Gastroesophageal sphincter (tissue), 4 donors: Measurements from ENCODE around the gene ATP8B3. TPM values are rescaled to one million over a fixed set of nuclear protein-coding genes. Genes with fewer than 3 reads are reported as not detected.

Source experiments
- ATAC-seq: fragments of 150-250 bp; one replicate; pipeline ENCODE4 v1.9.1; 2016; ENCODE audit warnings: mild to moderate bottlenecking, moderate library complexity
- H3K27ac ChIP-seq, 4 donors: fragments of 200-600 bp; sonication (generic) in 3 of 4; 1 replicate in 3 of 4; 2 replicates in 1 of 4; pipeline ENCODE4 v1.5.1; 2016 to 2019
- H3K27me3 ChIP-seq: fragments of 200-600 bp; sonication (generic); one replicate; pipeline ENCODE4 v1.5.1; 2019
- H3K36me3 ChIP-seq, 2 donors: fragments of 200-600 bp; sonication (generic); one replicate each; pipeline ENCODE4 v1.5.1; 2019; ENCODE audit warnings: control low read depth in 1 of 2
- H3K4me1 ChIP-seq, 3 donors: fragments of 200-600 bp; sonication (generic); 1 replicate in 2 of 3; 2 replicates in 1 of 3; pipeline ENCODE4 v1.5.1; 2016 to 2019; ENCODE audit warnings: control low read depth in 2 of 3
- H3K4me3 ChIP-seq, 2 donors: fragments of 200-600 bp; sonication (generic); one replicate each; pipeline ENCODE4 v1.5.1; 2019; ENCODE audit warnings: mild to moderate bottlenecking in 1 of 2, moderate library complexity in 1 of 2
- H3K9me3 ChIP-seq, 3 donors: fragments of 200-600 bp; sonication (generic); one replicate each; pipeline ENCODE4 v1.5.1; 2017 to 2019; ENCODE audit warnings: control low read depth in 2 of 3
- CTCF ChIP-seq, 4 experiments: fragments of 200-600 bp in 2 of 4; fragments of 450-650 bp in 2 of 4; sonication (generic) in 1 of 4; IDR thresholded peaks; one replicate each; pipeline ENCODE4 v1.5.1; 2017 to 2019; ENCODE audit warnings: antibody characterized with exemption in 4 of 4, mild to moderate bottlenecking in 2 of 4, moderate library complexity in 2 of 4
- EP300 ChIP-seq: sonication (generic); formaldehyde crosslinking; IDR thresholded peaks from one replicate; pipeline ENCODE4 v1.6.1; 2017; ENCODE audit warnings: antibody characterized with exemption, mild to moderate bottlenecking
- POLR2A ChIP-seq, 2 donors: fragments of 450-650 bp; IDR thresholded peaks; one replicate each; pipeline ENCODE4 v1.6.1; 2017; ENCODE audit warnings: antibody characterized with exemption in 2 of 2, mild to moderate bottlenecking in 2 of 2, moderate library complexity in 1 of 2
- POLR2AphosphoS5 ChIP-seq: sonication (generic); formaldehyde crosslinking; IDR thresholded peaks from one replicate; pipeline ENCODE4 v1.6.1; 2017; ENCODE audit warnings: antibody characterized with exemption
- WGBS, 2 donors: methylation state at CpG; one replicate each; pipeline ENCODE4 v1.1.5; 2018; ENCODE audit warnings: low coverage in 1 of 2; 5-methylcytosine and 5-hydroxymethylcytosine counted together
- total RNA-seq, 4 donors: library from RNA; depleted of rRNA; stranded (reverse); fragments of >200 nt; gene quantifications; one replicate each; pipeline ENCODE4 v1.1.0, GENCODE V29; 2016

ATP8B3 gene, protein sequence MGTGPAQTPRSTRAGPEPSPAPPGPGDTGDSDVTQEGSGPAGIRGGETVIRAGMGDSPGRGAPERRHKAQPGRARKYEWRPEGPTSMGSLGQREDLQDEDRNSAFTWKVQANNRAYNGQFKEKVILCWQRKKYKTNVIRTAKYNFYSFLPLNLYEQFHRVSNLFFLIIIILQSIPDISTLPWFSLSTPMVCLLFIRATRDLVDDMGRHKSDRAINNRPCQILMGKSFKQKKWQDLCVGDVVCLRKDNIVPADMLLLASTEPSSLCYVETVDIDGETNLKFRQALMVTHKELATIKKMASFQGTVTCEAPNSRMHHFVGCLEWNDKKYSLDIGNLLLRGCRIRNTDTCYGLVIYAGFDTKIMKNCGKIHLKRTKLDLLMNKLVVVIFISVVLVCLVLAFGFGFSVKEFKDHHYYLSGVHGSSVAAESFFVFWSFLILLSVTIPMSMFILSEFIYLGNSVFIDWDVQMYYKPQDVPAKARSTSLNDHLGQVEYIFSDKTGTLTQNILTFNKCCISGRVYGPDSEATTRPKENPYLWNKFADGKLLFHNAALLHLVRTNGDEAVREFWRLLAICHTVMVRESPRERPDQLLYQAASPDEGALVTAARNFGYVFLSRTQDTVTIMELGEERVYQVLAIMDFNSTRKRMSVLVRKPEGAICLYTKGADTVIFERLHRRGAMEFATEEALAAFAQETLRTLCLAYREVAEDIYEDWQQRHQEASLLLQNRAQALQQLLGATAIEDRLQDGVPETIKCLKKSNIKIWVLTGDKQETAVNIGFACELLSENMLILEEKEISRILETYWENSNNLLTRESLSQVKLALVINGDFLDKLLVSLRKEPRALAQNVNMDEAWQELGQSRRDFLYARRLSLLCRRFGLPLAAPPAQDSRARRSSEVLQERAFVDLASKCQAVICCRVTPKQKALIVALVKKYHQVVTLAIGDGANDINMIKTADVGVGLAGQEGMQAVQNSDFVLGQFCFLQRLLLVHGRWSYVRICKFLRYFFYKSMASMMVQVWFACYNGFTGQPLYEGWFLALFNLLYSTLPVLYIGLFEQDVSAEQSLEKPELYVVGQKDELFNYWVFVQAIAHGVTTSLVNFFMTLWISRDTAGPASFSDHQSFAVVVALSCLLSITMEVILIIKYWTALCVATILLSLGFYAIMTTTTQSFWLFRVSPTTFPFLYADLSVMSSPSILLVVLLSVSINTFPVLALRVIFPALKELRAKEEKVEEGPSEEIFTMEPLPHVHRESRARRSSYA (N-terminal part only)
- total RNA-seq = 1 to 10 TPM in 1 of 4 donors, under 1 TPM in 3; 0.27 to 1.4 (median 0.48) TPM

GRCh38 chr19:1811942-1812425 is at the start of gene ATP8B3:
Gene ATP8B3, minus strand, starts transcription at chr19:1812276. Its CDS starts 540 bp downstream, at chr19:1811736.
- ATAC-seq = no peak
- TF ChIP-seq EP300 (no peak), CTCF (IDR thresholded peaks at IDR 0.05) (peak in 1 of 4 experiments; percentile 27), POLR2A (IDR thresholded peaks at IDR 0.05) (no peak)
- peaks cover 0 to 26% of the 10 kb centered on the region in 2 donors for H3K36me3 ChIP-seq
- no CpG with 5 or more reads among the region's 48 CpGs for WGBS, 2 donors
- H3K9me3 ChIP-seq = no peaks in the 10 kb centered on the region
- peak within 1 kb of the TSS in 3 of 4 donors; percentile 78 to 85 (median 78) for H3K27ac ChIP-seq
- peaks cover 0 to 26% (median 16%) of the 10 kb centered on the region in 3 donors for H3K4me1 ChIP-seq
- peak within 1 kb of the TSS; percentile 38 to 60 for H3K4me3 ChIP-seq
- no peaks in the 10 kb centered on the region for H3K27me3 ChIP-seq

GRCh38 chr19:1861599-1862031 is 49.5 kb upstream of the ATP8B3 start:
- WGBS, 2 donors = 12% methylated on average over 5 of the region's 23 CpGs; no CpG with 5 or more reads in 1 of the 2 donors
- peak overlapping the region in 3 of 4 donors; percentile 52 to 89 (median 85) for H3K27ac ChIP-seq
- TF ChIP-seq CTCF (IDR thresholded peaks at IDR 0.05) (no peak), EP300 (no peak), POLR2A (IDR thresholded peaks at IDR 0.05) (no peak), POLR2AphosphoS5 (no peak)
- H3K36me3 ChIP-seq = no peaks in the 10 kb centered on the region
- peaks cover 0 to 75% (median 53%) of the 10 kb centered on the region in 3 donors for H3K4me1 ChIP-seq
- H3K4me3 ChIP-seq = peak overlapping the region in 1 of 2 donors; percentile 69
- H3K9me3 ChIP-seq = no peaks in the 10 kb centered on the region
- no peak for ATAC-seq
- H3K27me3 ChIP-seq = peaks cover 51% of the 10 kb centered on the region

- peaks cover 0 to 81% (median 59%) of the 10 kb centered on the region in 3 donors for H3K4me1 ChIP-seq
- no peaks in the 10 kb centered on the region for H3K9me3 ChIP-seq
- ATAC-seq = no peak
- H3K27me3 ChIP-seq = peaks cover 57% of the 10 kb centered on the region
- H3K4me3 ChIP-seq = peak overlapping the region in 1 of 2 donors; percentile 69
- TF ChIP-seq EP300 (no peak), POLR2A (IDR thresholded peaks at IDR 0.05) (no peak), POLR2AphosphoS5 (no peak), CTCF (IDR thresholded peaks at IDR 0.05) (no peak)
- H3K27ac ChIP-seq = peak overlapping the region in 3 of 4 donors; percentile 82 to 89 (median 85)
- WGBS, 2 donors = 60% methylated on average over 1 of the region's 28 CpGs; no CpG with 5 or more reads in 1 of the 2 donors
- no peaks in the 10 kb centered on the region for H3K36me3 ChIP-seq
Observed at GRCh38 chr19:1860821-1861598, 48.9 kb upstream of the ATP8B3 start.
